CD8-positive, alpha-beta memory T cell (primary cell): ENCODE data around the gene SEMA3D. TPM values are rescaled to one million over a fixed set of nuclear protein-coding genes. Genes with fewer than 3 reads are reported as not detected.

ENCODE experiments used
- CTCF ChIA-PET: fragments of 350-600 bp; sonication (Branson Sonifier 250); formaldehyde crosslinking; loops from one replicate; lab custom pipeline; 2021; ENCODE audit warnings: antibody characterized with exemption; lab: Charles Lee
- POLR2A ChIA-PET: fragments of 350-600 bp; sonication (Branson Sonifier 250); formaldehyde crosslinking; loops from one replicate; lab custom pipeline; 2021; ENCODE audit warnings: antibody characterized with exemption; lab: Charles Lee
- DNase-seq, 5 donors: peaks; one replicate each; pipeline versions ENCODE4 v3.0.0 to v3.0.0-alpha.2; 2020 to 2022; ENCODE audit warnings: mixed read lengths in 1 of 5
- H3K27ac ChIP-seq: one replicate; pipeline ENCODE4 v1.7.0; 2013; ENCODE audit warnings: low read depth, mild to moderate bottlenecking, low read length, moderate library complexity
- H3K27me3 ChIP-seq: 2 replicates; pipeline ENCODE4 v1.7.0; 2013; ENCODE audit warnings: low read length, mild to moderate bottlenecking; ENCODE audit not compliant: insufficient read depth, poor library complexity, severe bottlenecking
- H3K36me3 ChIP-seq: 2 replicates; pipeline ENCODE4 v1.7.0; 2013; ENCODE audit warnings: mild to moderate bottlenecking, low read length, moderate library complexity; ENCODE audit not compliant: insufficient read depth
- H3K4me1 ChIP-seq: 2 replicates; pipeline ENCODE4 v1.7.0; 2013; ENCODE audit warnings: mild to moderate bottlenecking, low read length, moderate library complexity; ENCODE audit not compliant: insufficient read depth
- H3K4me3 ChIP-seq: 2 replicates; pipeline ENCODE4 v1.7.0; 2013; ENCODE audit warnings: mild to moderate bottlenecking, low read length
- H3K9me3 ChIP-seq: 2 replicates; pipeline ENCODE4 v1.7.0; 2013; ENCODE audit warnings: mild to moderate bottlenecking, low read length
- H3K27ac Mint-ChIP-seq, 8 donors: one replicate each; pipeline ENCODE4 v1.8.0; 2020 to 2021; ENCODE audit warnings: mixed read lengths in 8 of 8, mild to moderate bottlenecking in 6 of 8, inconsistent platforms in 3 of 8, moderate library complexity in 3 of 8
- H3K27me3 Mint-ChIP-seq, 2 donors: one replicate each; pipeline ENCODE4 v1.8.0; 2020 to 2021; ENCODE audit warnings: mixed read lengths in 2 of 2, mild to moderate bottlenecking in 1 of 2, moderate library complexity in 1 of 2
- H3K36me3 Mint-ChIP-seq, 3 donors: one replicate each; pipeline ENCODE4 v1.8.0; 2020 to 2021; ENCODE audit warnings: mixed read lengths in 3 of 3, inconsistent platforms in 1 of 3, mild to moderate bottlenecking in 1 of 3
- H3K4me1 Mint-ChIP-seq, 3 donors: one replicate each; pipeline ENCODE4 v1.8.0; 2020 to 2021; ENCODE audit warnings: mixed read lengths in 3 of 3, inconsistent platforms in 1 of 3, mild to moderate bottlenecking in 1 of 3
- H3K4me3 Mint-ChIP-seq, 7 donors: one replicate each; pipeline ENCODE4 v1.8.0; 2020 to 2021; ENCODE audit warnings: mixed read lengths in 7 of 7, mild to moderate bottlenecking in 6 of 7, moderate library complexity in 4 of 7, inconsistent platforms in 2 of 7
- H3K9me3 Mint-ChIP-seq, 5 donors: one replicate each; pipeline ENCODE4 v1.8.0; 2020 to 2022; ENCODE audit warnings: mixed read lengths in 5 of 5, mild to moderate bottlenecking in 3 of 5, moderate library complexity in 2 of 5, inconsistent platforms in 1 of 5
- polyA plus RNA-seq: library from polyadenylated mRNA; unstranded; fragments of 300-500 nt; fragmentation: Illumina TruSeq; gene quantifications from one replicate; pipeline ENCODE4 v1.2.3, GENCODE V29; 2021
- total RNA-seq, 2 experiments: library from RNA; stranded (reverse); gene quantifications; one replicate each; pipeline ENCODE4 v1.2.3, GENCODE V29; 2021

The SEMA3D gene
- total and polyA plus RNA-seq, 3 experiments from 2014 or later, result not detected

DNA sequence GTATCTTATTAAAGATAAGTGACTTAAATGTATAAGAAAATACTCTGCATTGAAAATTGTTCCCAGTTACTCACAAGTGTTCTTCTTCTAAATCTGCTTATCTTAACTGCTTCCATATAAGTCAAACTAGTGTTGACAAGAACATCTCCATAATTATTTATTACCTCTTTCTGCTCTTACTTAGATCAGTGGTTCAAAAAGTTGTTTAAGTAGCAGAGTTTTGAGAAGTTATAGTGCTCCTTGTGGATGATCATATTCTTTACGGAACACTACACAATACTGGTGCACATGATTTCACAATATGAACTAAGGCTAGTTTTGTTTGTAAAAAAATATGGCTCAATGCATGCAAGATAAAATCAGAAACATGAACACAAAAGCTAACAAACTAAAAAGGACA is 168.4 kb downstream of the SEMA3D start:
- Mint-ChIP-seq H3K9me3 (peaks cover 0 to 8% (median 3%) of the 10 kb centered on the region in 5 donors), H3K27me3 (no peaks in the 10 kb centered on the region), H3K4me3 (no peak overlapping the region), H3K27ac (no peak overlapping the region), H3K4me1 (no peaks in the 10 kb centered on the region), H3K36me3 (no peaks in the 10 kb centered on the region)
- ChIA-PET CTCF (no interaction called here), POLR2A (no interaction called here)
- Histone ChIP-seq H3K9me3 (no peaks in the 10 kb centered on the region), H3K27ac (no peak overlapping the region), H3K27me3 (no peaks in the 10 kb centered on the region), H3K4me1 (no peaks in the 10 kb centered on the region), H3K36me3 (no peaks in the 10 kb centered on the region), H3K4me3 (no peak overlapping the region)
- no peak for DNase-seq

DNA sequence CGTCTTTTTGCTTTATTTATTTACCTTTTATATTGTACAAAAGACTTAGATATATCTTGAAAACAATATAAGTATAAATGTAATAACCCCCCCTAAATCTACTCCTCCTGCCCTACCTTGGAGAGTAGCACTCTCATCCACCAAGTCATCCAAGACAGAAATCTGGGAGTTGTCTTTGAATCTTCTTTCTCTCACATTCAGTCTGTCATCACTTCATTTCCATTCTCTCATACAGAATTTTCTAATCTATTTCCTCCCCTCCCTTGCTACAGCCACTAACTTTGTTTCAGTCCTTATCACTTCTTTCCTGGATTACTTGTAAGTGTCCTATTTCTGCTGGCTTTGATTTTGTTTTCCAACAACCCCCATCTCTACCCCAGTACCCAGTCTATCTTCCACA is 170.6 kb downstream of the SEMA3D start:
- DNase-seq, result no peak
- Histone ChIP-seq H3K36me3 (no peaks in the 10 kb centered on the region), H3K4me1 (no peaks in the 10 kb centered on the region), H3K27ac (no peak overlapping the region), H3K9me3 (no peaks in the 10 kb centered on the region), H3K4me3 (no peak overlapping the region), H3K27me3 (no peaks in the 10 kb centered on the region)
- CTCF ChIA-PET, result no interaction called here
- POLR2A ChIA-PET, result no interaction called here
- Mint-ChIP-seq H3K9me3 (peaks cover 0 to 8% (median 3%) of the 10 kb centered on the region in 5 donors), H3K36me3 (no peaks in the 10 kb centered on the region), H3K27ac (no peak overlapping the region), H3K4me1 (no peaks in the 10 kb centered on the region), H3K27me3 (no peaks in the 10 kb centered on the region), H3K4me3 (no peak overlapping the region)

DNA sequence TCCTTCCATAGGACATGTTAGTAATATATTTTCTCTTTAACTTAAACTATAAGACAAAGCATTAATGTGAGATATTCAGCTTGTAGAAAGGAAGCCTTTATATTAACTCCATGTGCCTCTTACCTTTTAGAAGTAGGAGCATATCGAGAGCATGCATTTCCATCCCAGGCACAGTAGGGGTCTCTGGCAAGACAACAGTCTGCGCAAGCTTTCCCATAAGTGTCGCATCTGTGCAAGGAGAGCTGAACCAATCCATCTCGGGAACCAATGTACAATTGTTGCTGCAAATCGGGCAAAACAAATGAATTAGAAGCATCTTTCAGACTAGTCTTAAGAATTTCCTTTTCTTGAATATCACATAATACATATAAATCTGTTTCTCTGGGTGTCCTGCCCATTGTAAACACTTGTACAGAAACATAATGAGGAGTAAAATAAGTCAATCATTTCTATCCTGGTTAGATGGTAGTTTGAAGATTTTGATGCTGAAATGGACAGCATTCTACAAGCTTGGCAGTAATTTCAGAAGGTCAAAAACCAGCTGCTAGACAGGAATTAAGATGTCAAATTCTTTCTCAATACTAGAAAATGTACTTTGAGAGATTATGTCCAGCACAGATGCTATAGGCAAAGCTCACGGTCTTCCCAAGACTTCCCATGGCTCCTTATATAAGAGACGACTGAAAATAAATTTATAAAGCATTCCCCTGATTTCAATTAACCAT is 171.8 kb downstream of the SEMA3D start:
- POLR2A ChIA-PET, result no interaction called here
- Mint-ChIP-seq H3K4me3 (no peak overlapping the region), H3K27ac (no peak overlapping the region), H3K36me3 (no peaks in the 10 kb centered on the region), H3K4me1 (no peaks in the 10 kb centered on the region), H3K27me3 (no peaks in the 10 kb centered on the region), H3K9me3 (peaks cover 0 to 8% (median 5%) of the 10 kb centered on the region in 5 donors)
- Histone ChIP-seq H3K36me3 (no peaks in the 10 kb centered on the region), H3K4me1 (no peaks in the 10 kb centered on the region), H3K27ac (no peak overlapping the region), H3K27me3 (no peaks in the 10 kb centered on the region), H3K4me3 (no peak overlapping the region), H3K9me3 (no peaks in the 10 kb centered on the region)
- CTCF ChIA-PET, result no interaction called here
- DNase-seq, result no peak

DNA sequence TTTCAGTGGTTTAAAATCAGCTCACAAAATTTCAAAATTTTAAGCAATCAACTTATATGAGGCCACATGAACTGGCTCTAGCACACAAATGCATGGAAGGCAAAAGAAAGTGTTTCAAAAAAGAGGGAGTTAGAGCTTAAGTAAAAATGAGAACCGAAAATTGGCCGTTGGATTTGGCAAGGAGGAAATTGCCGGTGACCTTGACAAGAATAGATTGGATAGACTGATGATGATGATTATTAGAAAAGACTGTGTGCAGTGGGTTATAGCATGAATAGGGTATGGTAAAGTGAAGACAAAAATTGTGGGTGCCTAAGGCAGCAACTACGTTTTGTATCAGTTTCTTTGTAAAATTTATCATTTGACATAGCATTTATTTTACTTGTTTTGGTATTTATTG is 175.7 kb downstream of the SEMA3D start:
- peaks cover 2 to 6% (median 5%) of the 10 kb centered on the region in 5 donors for H3K9me3 Mint-ChIP-seq
- POLR2A ChIA-PET, result no interaction called here
- H3K27me3 ChIP-seq, result no peaks in the 10 kb centered on the region
- no peak overlapping the region for H3K27ac Mint-ChIP-seq
- no peak for DNase-seq
- H3K9me3 ChIP-seq, result no peaks in the 10 kb centered on the region
- H3K27me3 Mint-ChIP-seq, result no peaks in the 10 kb centered on the region
- H3K27ac ChIP-seq, result no peak overlapping the region
- no peaks in the 10 kb centered on the region for H3K4me1 Mint-ChIP-seq
- H3K36me3 ChIP-seq, result no peaks in the 10 kb centered on the region
- H3K4me3 ChIP-seq, result no peak overlapping the region
- no peaks in the 10 kb centered on the region for H3K4me1 ChIP-seq
- no peaks in the 10 kb centered on the region for H3K36me3 Mint-ChIP-seq
- no peak overlapping the region for H3K4me3 Mint-ChIP-seq
- CTCF ChIA-PET, result no interaction called here

DNA sequence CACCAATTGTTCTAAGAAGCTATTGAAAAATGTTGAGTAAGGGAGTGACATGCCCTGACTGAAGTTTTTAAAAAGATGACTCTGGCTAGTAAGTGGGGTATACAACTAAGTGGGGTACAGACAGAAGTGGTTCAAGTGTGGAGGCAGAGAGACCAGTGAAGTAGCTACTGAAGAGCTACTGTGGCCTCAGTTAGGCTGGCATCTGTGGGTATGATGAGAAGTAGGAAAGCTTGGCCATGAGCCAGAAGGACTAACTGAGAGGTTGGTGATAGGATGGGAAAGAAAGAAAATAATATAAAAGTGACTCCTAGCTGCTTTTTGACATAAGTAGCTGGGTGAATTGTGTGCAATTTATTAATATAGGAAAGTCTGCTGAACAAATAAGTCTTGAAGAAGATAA is 176.6 kb downstream of the SEMA3D start:
- Histone ChIP-seq H3K27me3 (no peaks in the 10 kb centered on the region), H3K9me3 (no peaks in the 10 kb centered on the region), H3K36me3 (no peaks in the 10 kb centered on the region), H3K4me1 (no peaks in the 10 kb centered on the region), H3K27ac (no peak overlapping the region), H3K4me3 (no peak overlapping the region)
- Mint-ChIP-seq H3K4me1 (no peaks in the 10 kb centered on the region), H3K9me3 (peaks cover 2 to 6% (median 3%) of the 10 kb centered on the region in 5 donors), H3K36me3 (no peaks in the 10 kb centered on the region), H3K27ac (no peak overlapping the region), H3K4me3 (no peak overlapping the region), H3K27me3 (no peaks in the 10 kb centered on the region)
- ChIA-PET CTCF (no interaction called here), POLR2A (no interaction called here)
- no peak for DNase-seq

DNA sequence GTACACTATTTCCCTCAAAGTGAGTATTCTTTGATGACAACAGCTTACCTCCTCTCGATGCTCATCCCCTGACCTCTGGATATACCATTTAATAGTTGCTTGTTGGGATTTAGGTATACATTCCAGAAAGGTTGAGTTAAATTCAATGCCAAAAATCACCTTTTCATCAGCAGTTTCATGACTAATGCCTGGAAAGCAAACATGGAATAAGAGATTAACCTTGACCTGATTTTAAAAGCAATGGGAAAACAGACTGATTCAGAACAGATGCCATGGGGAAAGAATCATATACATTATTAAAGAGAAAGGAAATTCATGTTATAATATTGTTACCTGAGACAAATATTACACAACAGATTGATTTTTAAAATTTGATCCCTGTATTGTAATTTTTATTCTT is 180.1 kb downstream of the SEMA3D start:
- CTCF ChIA-PET, result no interaction called here

DNA sequence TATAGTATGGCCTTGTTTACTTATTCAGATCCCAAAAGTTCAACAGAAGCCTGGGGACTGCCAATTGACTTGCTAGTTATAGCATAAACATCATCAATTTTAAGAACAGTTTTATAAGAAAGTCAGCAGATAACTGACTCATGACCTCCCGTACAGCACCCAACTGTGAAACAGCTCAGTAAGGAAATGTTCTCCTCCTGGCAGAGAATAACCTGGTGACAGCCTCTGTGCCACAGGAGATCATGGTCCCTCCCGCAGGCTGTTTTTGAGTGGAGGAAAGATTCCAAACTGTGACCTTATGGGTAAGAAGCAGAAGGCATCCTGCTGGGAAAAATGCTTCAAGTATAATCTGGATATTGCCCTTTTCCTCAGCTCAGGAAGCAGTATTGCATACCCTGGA is 182.5 kb downstream of the SEMA3D start:
- POLR2A ChIA-PET, result no interaction called here
- no peaks in the 10 kb centered on the region for H3K27me3 ChIP-seq
- H3K9me3 ChIP-seq, result no peaks in the 10 kb centered on the region
- Mint-ChIP-seq H3K9me3 (peaks cover 0 to 10% (median 3%) of the 10 kb centered on the region in 5 donors), H3K4me1 (no peaks in the 10 kb centered on the region), H3K36me3 (peaks cover 0 to 2% (median 0%) of the 10 kb centered on the region in 3 donors), H3K4me3 (no peak overlapping the region), H3K27me3 (no peaks in the 10 kb centered on the region), H3K27ac (no peak overlapping the region)
- CTCF ChIA-PET, result no interaction called here
- no peak for DNase-seq
- no peak overlapping the region for H3K4me3 ChIP-seq
- H3K4me1 ChIP-seq, result no peaks in the 10 kb centered on the region
- H3K36me3 ChIP-seq, result no peaks in the 10 kb centered on the region
- H3K27ac ChIP-seq, result no peak overlapping the region

More for the DNA sequence above, 180.1 kb downstream of the SEMA3D start:
- POLR2A ChIA-PET, result no interaction called here
- Histone ChIP-seq H3K4me3 (no peak overlapping the region), H3K9me3 (no peaks in the 10 kb centered on the region), H3K27me3 (no peaks in the 10 kb centered on the region), H3K4me1 (no peaks in the 10 kb centered on the region), H3K36me3 (no peaks in the 10 kb centered on the region), H3K27ac (no peak overlapping the region)
- Mint-ChIP-seq H3K9me3 (peaks cover 0 to 8% (median 3%) of the 10 kb centered on the region in 5 donors), H3K27me3 (no peaks in the 10 kb centered on the region), H3K4me1 (no peaks in the 10 kb centered on the region), H3K36me3 (peaks cover 0 to 2% (median 0%) of the 10 kb centered on the region in 3 donors), H3K27ac (no peak overlapping the region), H3K4me3 (no peak overlapping the region)
- DNase-seq, result no peak

DNA sequence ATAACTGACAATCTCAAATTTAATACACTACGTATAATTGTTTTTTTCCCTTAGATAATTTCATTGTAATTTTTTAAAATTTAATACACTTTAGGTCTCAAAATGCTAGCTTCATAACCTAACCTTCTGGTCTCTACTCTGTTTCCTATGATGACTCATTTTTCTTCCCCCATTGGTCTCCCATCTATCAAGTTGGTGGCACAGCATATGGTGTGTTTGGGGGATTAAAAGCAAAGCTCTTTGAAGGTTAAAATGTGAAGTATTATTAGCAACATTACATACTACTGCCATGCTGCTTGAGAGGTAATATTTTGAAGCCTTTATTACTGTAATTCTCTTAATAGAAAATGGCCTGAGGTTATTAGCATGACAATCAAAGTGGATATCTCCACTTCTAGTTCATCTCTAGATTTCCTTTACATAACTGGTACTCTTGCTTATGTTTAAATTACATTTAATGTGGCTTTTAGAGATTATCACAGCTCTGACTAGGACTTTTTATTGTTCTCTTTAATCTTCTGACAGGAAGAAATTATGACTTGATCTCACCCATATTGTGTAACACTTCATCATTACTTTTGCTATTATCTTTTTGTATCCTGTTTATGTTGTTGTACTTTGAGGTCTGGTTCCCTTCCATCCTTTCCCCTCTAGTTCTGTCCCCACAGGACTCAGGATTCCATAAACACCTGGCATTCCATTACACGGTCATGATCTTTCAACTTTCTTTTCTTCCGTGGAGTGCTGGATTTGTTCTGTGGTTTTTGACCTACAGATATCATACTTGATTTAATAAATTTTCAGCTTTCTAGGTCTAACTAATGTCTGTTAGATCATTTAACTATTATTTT is 185.1 kb downstream of the SEMA3D start:
- no peaks in the 10 kb centered on the region for H3K27me3 ChIP-seq
- no peaks in the 10 kb centered on the region for H3K9me3 ChIP-seq
- ChIA-PET POLR2A (no interaction called here), CTCF (no interaction called here)
- Mint-ChIP-seq H3K27ac (no peak overlapping the region), H3K27me3 (no peaks in the 10 kb centered on the region), H3K4me3 (no peak overlapping the region), H3K4me1 (no peaks in the 10 kb centered on the region), H3K9me3 (peaks cover 0 to 18% (median 4%) of the 10 kb centered on the region in 5 donors), H3K36me3 (peaks cover 0 to 2% (median 0%) of the 10 kb centered on the region in 3 donors)
- no peak overlapping the region for H3K27ac ChIP-seq
- no peak overlapping the region for H3K4me3 ChIP-seq
- H3K36me3 ChIP-seq, result no peaks in the 10 kb centered on the region
- no peaks in the 10 kb centered on the region for H3K4me1 ChIP-seq
- DNase-seq, result no peak
